GM19351 (cell line): ENCODE data around the gene KLHDC7B.

ENCODE experiments used
- ATAC-seq: cut with Tn5 transposase; IDR thresholded peaks from one replicate; pipeline ENCODE4 v1.9.1; 2021; ENCODE audit warnings: mild to moderate bottlenecking, moderate library complexity; ENCODE audit not compliant: unreplicated experiment

Gene KLHDC7B

DNA sequence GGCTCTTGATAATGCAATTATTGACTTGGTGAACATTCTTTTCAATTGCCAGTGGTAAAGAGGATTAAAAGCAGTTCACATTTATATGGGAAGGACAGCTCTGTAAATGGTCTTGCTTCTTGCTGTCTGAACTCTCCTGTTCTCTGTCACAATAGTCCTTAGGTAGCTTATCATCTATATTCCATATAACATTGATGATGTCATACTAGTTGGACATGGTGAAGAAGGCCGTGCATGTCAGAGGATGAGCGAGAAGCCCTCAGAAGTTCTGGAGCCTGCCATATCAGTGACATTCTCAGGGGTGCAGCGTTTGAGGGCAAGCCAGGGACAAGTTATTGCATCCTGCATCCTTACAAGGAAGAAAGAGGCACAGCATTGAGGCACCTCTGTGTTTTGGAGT, 39.5 kb downstream of the KLHDC7B start:
- ATAC-seq = no peak

DNA sequence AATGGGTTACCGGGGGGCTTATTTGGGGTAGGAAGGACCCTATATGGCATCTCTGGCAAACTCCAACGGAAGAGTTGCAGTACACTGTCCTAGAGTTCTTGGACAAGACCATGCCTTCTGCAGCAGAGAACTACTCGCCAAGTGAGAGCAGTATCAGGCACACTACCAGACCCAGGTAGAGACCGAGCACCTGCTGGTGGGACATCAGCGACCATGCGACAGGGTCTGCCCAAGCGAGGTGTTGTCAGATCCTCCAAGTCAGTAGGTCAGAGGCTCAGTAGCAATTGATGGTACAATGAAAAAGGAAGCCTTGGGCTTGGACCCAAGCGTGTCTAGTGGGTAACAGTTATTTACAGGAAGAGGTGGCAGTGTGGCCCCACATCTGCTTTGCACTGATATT, 40.1 kb downstream of the KLHDC7B start:
- no peak for ATAC-seq

DNA sequence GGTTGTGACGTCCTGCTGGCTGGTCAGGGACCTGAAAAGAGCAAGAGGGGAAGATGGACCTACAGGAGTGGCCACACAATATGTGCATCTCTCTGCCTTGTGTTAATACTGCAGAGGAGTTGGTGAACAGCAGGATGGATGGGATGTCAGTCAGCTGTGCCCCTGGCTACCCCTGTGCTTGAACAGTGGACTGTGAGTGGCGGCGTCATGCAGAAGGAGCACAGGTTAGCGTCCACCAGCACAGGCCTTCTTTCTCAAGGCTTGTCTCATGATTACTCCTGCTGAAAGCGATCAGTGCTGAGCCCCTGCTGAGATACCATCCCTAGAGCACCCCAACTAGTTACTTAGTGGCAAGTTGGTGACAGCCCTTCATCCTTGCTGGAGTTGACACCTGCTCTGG, 40.7 kb downstream of the KLHDC7B start:
- ATAC-seq = no peak

DNA sequence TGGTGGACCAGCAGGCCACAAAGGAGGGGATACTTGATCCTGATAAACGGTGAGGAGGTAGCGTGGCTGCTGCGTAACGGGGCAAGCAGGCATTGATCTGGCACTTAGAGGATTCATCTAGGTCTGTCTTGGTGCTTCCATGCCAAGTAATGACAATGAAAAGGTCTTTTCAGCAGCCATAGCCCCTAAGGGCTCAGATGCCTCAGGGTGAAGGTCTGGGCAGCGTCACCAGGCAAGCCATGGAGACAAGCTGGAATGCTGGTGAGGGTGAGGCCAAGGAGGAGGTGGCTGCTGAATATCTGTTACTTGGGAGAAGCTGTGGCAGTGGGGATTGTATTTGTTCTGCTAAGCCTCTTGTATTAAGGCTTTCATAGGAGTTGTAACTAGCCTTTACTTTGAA, 41.7 kb downstream of the KLHDC7B start:
- ATAC-seq = no peak

DNA sequence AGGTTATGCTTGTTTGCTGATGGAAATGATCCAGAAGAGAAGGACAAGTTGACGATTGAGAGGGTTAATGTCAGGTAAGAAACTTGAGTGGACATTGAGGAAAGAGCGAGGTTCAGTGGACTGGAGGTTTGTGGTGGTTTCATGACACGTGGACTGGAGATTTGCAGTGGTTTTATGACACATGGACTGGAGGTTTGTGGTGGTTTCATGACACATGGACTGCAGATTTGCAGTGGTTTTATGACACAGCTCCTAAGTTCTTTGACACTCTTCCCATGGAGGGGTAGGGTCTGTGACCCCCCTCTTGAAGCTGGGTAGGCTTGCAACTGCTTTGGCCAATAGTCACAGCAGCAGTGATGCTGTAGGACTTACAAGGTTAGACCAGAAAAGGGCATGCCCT, 49.5 kb downstream of the KLHDC7B start:
- ATAC-seq = no peak

DNA sequence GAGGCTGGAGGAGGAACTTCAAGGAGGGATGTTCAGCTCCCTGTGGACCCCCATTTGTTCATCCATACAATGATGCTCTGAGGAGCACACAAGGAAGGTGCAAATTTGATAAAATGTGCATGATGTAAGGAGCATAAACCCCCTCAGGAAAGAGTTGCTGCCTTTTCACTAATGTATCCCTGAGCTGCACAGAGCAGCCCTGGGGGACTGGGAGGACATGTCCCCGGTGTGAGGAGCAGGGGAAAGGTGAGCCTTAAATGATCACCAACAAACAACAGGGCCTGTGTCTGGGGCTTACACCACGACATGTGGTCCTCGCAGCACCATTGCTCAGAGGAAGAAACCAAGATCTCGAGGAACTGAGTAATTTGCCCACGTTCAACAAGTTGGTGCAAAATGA, 51.4 kb downstream of the KLHDC7B start:
- ATAC-seq = no peak

DNA sequence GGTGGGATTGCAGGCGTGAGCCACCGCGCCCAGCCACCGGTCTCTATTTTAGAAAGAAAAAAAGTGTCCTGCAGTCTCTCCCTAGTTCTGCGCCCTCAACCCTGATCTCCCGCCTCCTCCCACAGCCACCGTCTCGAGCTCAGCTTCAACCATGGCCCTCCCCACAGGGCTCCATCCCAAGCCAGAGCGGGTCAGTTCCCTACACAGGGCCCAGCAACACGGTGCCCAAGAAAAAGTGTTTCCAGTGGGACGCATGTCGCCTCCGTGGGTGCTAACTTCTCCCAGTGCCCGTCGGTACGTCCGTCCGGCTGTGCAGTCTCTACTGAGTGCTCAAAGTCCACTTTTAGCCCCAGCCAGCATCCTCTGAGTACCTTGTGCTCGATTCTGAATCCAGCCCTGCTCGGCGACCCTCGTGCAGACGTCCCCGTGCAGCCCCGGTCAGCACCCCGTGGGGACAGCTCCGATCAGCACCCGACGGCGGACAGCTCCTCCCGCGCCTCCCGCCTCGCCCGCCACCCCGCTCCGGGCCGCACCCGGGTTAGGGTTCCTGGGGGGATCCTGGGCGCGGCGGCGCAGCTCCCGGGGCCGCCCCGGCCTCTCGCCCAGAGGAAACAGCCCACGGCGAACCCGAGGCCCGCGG, 54.2 kb downstream of the KLHDC7B start:
- ATAC-seq = no peak

DNA sequence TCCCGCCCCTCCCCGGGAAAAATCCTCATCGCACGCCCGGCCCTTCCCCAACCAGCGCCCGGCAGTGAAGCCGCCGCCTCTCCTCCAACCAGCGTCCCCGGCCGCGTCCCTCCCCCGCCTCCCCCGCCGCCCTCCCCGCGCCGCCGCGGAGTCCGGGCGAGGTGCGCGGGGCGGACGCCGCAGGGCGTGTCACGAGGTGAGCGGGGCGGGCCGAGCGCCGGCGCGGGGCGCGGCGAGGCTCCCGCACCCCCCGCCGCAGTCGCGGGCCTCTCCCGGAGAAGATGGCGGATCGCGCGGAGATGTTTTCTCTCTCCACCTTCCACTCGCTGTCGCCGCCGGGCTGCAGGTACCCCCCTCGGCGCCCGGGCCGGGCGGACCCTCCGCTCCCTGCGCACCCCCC, 54.8 kb downstream of the KLHDC7B start, which contains the start of gene MAPK8IP2:
Gene MAPK8IP2, plus strand, starts transcription at position 256 of the 400 bp plus-strand sequence. Its CDS starts 26 bp downstream, at position 282.
- ATAC-seq = no peak
